WERI-Rb-1 (cell line): ENCODE results near the gene SLC22A3.

ENCODE experiments used
- DNase-seq: peaks from one replicate; pipeline ENCODE4 v3.0.0-alpha.2; 2020
- H3K27ac ChIP-seq: fragments of 250-450 bp; sonication (Bioruptor Pico); 2 replicates; pipeline ENCODE4 v1.5.1; 2020; ENCODE audit warnings: mild to moderate bottlenecking, moderate library complexity
- H3K27me3 ChIP-seq: fragments of 250-450 bp; sonication (Bioruptor Pico); 2 replicates; pipeline ENCODE4 v1.5.1; 2021; ENCODE audit warnings: mild to moderate bottlenecking, low read depth, moderate library complexity; ENCODE audit not compliant: insufficient read depth, severe bottlenecking
- H3K36me3 ChIP-seq: fragments of 250-450 bp; sonication (Bioruptor Pico); 2 replicates; pipeline ENCODE4 v1.5.1; 2020; ENCODE audit warnings: mild to moderate bottlenecking, moderate library complexity
- H3K4me3 ChIP-seq: 2 replicates; pipeline ENCODE4 v1.5.1; 2011; ENCODE audit warnings: low read depth, mild to moderate bottlenecking, control low read depth, low read length
- H3K9me3 ChIP-seq: fragments of 250-450 bp; sonication (Bioruptor Pico); 2 replicates; pipeline ENCODE4 v1.5.1; 2021; ENCODE audit warnings: mild to moderate bottlenecking, moderate library complexity; ENCODE audit not compliant: severe bottlenecking
- TF ChIP-seq, protein P1 (sequence below): IDR thresholded peaks from 2 replicates; pipeline ENCODE4 v1.5.1; 2011; ENCODE audit warnings: low read depth, mild to moderate bottlenecking, control low read depth, inconsistent platforms, low read length

Gene SLC22A3

DNA sequence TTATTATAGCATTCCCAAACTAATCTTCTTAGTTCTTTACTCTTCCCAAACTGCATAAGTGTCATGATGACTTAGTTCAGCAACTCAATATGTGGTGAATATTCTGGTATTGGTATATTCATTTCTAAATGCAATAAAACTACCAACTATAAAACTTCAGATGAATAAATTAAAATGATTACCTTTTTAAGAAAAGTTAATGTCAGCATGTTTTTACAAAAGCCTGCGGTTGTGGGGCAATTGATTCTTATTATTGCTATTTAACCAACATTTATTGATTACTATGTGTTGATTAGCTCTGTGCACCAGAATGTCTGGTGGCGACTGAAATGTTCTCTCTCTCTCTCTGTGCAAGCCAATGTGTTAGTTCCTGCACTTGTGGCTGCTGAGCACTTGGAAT, 5.0 kb upstream of the SLC22A3 start:
- Histone ChIP-seq H3K9me3 (peaks cover 1% of the 10 kb centered on the region), H3K4me3 (no peak overlapping the region), H3K27me3 (peaks cover 72% of the 10 kb centered on the region), H3K27ac (no peak overlapping the region), H3K36me3 (no peaks in the 10 kb centered on the region)
- TF ChIP-seq, protein P1, sequence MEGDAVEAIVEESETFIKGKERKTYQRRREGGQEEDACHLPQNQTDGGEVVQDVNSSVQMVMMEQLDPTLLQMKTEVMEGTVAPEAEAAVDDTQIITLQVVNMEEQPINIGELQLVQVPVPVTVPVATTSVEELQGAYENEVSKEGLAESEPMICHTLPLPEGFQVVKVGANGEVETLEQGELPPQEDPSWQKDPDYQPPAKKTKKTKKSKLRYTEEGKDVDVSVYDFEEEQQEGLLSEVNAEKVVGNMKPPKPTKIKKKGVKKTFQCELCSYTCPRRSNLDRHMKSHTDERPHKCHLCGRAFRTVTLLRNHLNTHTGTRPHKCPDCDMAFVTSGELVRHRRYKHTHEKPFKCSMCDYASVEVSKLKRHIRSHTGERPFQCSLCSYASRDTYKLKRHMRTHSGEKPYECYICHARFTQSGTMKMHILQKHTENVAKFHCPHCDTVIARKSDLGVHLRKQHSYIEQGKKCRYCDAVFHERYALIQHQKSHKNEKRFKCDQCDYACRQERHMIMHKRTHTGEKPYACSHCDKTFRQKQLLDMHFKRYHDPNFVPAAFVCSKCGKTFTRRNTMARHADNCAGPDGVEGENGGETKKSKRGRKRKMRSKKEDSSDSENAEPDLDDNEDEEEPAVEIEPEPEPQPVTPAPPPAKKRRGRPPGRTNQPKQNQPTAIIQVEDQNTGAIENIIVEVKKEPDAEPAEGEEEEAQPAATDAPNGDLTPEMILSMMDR = no peak
- no peak for DNase-seq

DNA sequence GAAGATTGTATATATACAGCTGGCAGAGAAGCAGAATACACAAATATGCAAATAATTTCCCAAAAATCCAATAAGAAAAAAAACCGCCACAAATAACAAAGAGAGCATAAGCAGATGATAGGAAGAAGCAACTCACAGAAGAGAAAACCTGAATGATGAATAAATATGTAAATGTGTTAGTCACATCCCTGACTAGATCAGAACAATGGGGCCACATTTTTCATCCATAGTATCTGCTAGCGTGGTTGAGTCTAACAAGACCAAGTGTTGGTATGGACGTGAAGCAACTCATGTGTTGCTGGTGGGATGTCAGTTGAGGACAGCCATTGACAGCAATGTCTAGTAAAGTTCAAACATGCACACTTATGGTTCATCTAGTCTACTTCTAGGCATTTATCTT, 3.9 kb upstream of the SLC22A3 start:
- H3K9me3 ChIP-seq = peaks cover 8% of the 10 kb centered on the region
- H3K36me3 ChIP-seq = no peaks in the 10 kb centered on the region
- no peak for DNase-seq
- no peak overlapping the region for H3K27ac ChIP-seq
- TF ChIP-seq, protein P1 = no peak
- H3K27me3 ChIP-seq = peaks cover 72% of the 10 kb centered on the region
- H3K4me3 ChIP-seq = no peak overlapping the region

GRCh38 chr6:160347259-160348222, 637 bp upstream of the SLC22A3 start:
- Histone ChIP-seq H3K9me3 (peaks cover 8% of the 10 kb centered on the region), H3K27me3 (peaks cover 79% of the 10 kb centered on the region), H3K36me3 (no peaks in the 10 kb centered on the region), H3K4me3 (no peak overlapping the region), H3K27ac (no peak overlapping the region)
- no peak for DNase-seq
- TF ChIP-seq, protein P1 = no peak

DNA sequence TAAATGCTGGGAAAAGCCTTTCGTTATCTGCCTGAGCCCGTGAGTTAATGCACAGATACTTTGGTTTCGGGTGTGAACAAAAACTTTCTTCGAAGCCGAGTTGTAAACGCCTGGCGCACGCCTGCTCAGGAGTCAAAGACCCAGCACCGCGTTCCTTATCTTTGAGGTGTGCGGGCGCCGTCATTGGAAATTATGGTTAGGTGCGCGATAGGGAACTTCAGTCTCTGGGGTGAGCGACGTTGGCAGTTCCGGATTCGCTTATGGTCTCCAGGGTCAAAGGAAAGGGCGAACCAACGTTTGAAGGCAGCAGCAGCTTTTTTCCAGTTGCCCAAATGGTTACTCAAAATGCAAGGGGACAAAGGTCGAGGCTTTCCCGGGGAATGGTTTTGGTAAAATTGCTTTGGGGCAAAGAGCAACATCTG, 853 bp downstream of the SLC22A3 start:
- DNase-seq = no peak
- Histone ChIP-seq H3K4me3 (no peak overlapping the region), H3K27me3 (peaks cover 91% of the 10 kb centered on the region), H3K27ac (no peak overlapping the region), H3K36me3 (no peaks in the 10 kb centered on the region), H3K9me3 (peaks cover 8% of the 10 kb centered on the region)
- TF ChIP-seq, protein P1 = no peak

- no peak overlapping the region for H3K4me3 ChIP-seq
- no peak for DNase-seq
- H3K9me3 ChIP-seq = peaks cover 8% of the 10 kb centered on the region
- no peaks in the 10 kb centered on the region for H3K36me3 ChIP-seq
- TF ChIP-seq, protein P1 = no peak
- no peak overlapping the region for H3K27ac ChIP-seq
- peaks cover 91% of the 10 kb centered on the region for H3K27me3 ChIP-seq
Observed at GRCh38 chr6:160349814-160350350, 1.7 kb downstream of the SLC22A3 start.
